Fibroblast of lung (primary cell): ENCODE data around the gene ATRN.

Experiments used
- CTCF ChIP-seq, 2 donors: IDR thresholded peaks in 1 of 2; conservative IDR thresholded peaks in 1 of 2; 1 replicate in 1 of 2; 2 replicates in 1 of 2; pipeline ENCODE4 v1.5.1; 2011 to 2012; ENCODE audit warnings: low read length in 2 of 2, control low read depth in 1 of 2, inconsistent platforms in 1 of 2, low read depth in 1 of 2, mild to moderate bottlenecking in 1 of 2
- EZH2 ChIP-seq: IDR thresholded peaks from 2 replicates; pipeline ENCODE4 v1.5.1; 2012; ENCODE audit warnings: low read length, control low read depth, mild to moderate bottlenecking; ENCODE audit errors: missing control alignments

- no peak for TF ChIP-seq CTCF (conservative IDR thresholded peaks at IDR 0.05 in 1 of 2, IDR thresholded peaks at IDR 0.05 in 1 of 2; ENCODE audit: low read depth in 1 of 2, low read length in 2 of 2)
- TF ChIP-seq EZH2: no peak
These were observed 175.2 kb downstream of the ATRN start for GRCh38 chr20:3646067-3646440.
